WTC11 (cell line): Measurements from ENCODE around the gene STAT3. TPM values are rescaled to one million over a fixed set of nuclear protein-coding genes. Genes with fewer than 3 reads are reported as not detected.

ENCODE experiments used
- ATAC-seq: fragments of 200-7000 bp; cut with Tn5 transposase; 2 replicates; pipeline ENCODE4 v1.10.0; 2021; ENCODE audit warnings: mild to moderate bottlenecking, moderate library complexity
- CTCF ChIA-PET: fragments of 300-600 bp; sonication (Branson Sonifier 250); formaldehyde crosslinking; loops from one replicate; lab custom pipeline; 2021; ENCODE audit warnings: antibody characterized with exemption; lab: Charles Lee
- POLR2A ChIA-PET: fragments of 350-600 bp; sonication (Branson Sonifier 250); formaldehyde crosslinking; loops from one replicate; lab custom pipeline; 2021; ENCODE audit warnings: antibody characterized with exemption; lab: Charles Lee
- DNase-seq: peaks from one replicate; pipeline ENCODE4 v3.0.0; 2021; ENCODE audit warnings: low spot score
- H3K27ac Mint-ChIP-seq: 2 replicates; pipeline ENCODE4 v1.8.0; 2021; ENCODE audit warnings: mixed read lengths
- H3K27me3 Mint-ChIP-seq: 2 replicates; pipeline ENCODE4 v1.8.0; 2021; ENCODE audit warnings: low read depth, mild to moderate bottlenecking, moderate library complexity, mixed read lengths
- H3K36me3 Mint-ChIP-seq: 2 replicates; pipeline ENCODE4 v1.8.0; 2021; ENCODE audit warnings: mixed read lengths
- H3K4me1 Mint-ChIP-seq: 2 replicates; pipeline ENCODE4 v1.8.0; 2022; ENCODE audit warnings: mixed read lengths
- H3K4me3 Mint-ChIP-seq: 2 replicates; pipeline ENCODE4 v1.8.0; 2021; ENCODE audit warnings: mild to moderate bottlenecking, moderate library complexity, mixed read lengths
- H3K9me3 Mint-ChIP-seq: 2 replicates; pipeline ENCODE4 v1.8.0; 2021; ENCODE audit warnings: mixed read lengths
- ATF2 ChIP-seq: sonication (generic); formaldehyde crosslinking; IDR thresholded peaks from 2 replicates; pipeline ENCODE4 v1.8.1; 2022; ENCODE audit warnings: low read depth, missing genetic modification reagents, borderline replicate concordance
- CDX4 ChIP-seq: fragments of 250-450 bp; sonication (Bioruptor Pico); IDR thresholded peaks from 2 replicates; pipeline ENCODE4 v1.9.0; 2021; ENCODE audit warnings: moderate library complexity, mild to moderate bottlenecking, inconsistent platforms, borderline replicate concordance
- E2F1 ChIP-seq: sonication (generic); formaldehyde crosslinking; IDR thresholded peaks from 2 replicates; pipeline ENCODE4 v1.8.0; 2022; ENCODE audit warnings: mild to moderate bottlenecking, missing genetic modification reagents
- EMX1 ChIP-seq: fragments of 250-450 bp; sonication (Bioruptor Pico); IDR thresholded peaks from 2 replicates; pipeline ENCODE4 v1.8.0; 2021; ENCODE audit warnings: mild to moderate bottlenecking
- FOXJ3 ChIP-seq: sonication (generic); formaldehyde crosslinking; IDR thresholded peaks from 2 replicates; pipeline ENCODE4 v1.9.0; 2021; ENCODE audit warnings: missing genetic modification reagents, mild to moderate bottlenecking, borderline replicate concordance
- GTF2I ChIP-seq: fragments of 250-450 bp; sonication (Bioruptor Pico); conservative IDR thresholded peaks from 2 replicates; pipeline ENCODE4 v1.4.0; 2021; ENCODE audit warnings: mild to moderate bottlenecking
- IRF2 ChIP-seq: sonication (generic); formaldehyde crosslinking; IDR thresholded peaks from 2 replicates; pipeline ENCODE4 v1.8.0; 2022; ENCODE audit warnings: low read depth, missing genetic modification reagents, borderline replicate concordance
- KAT7 ChIP-seq: sonication (generic); formaldehyde crosslinking; IDR thresholded peaks from 2 replicates; pipeline ENCODE4 v1.8.1; 2023; ENCODE audit warnings: missing genetic modification reagents, mild to moderate bottlenecking, borderline replicate concordance
- MYBL2 ChIP-seq: sonication (generic); formaldehyde crosslinking; IDR thresholded peaks from 2 replicates; pipeline ENCODE4 v1.8.1; 2023; ENCODE audit warnings: mild to moderate bottlenecking, moderate library complexity, missing genetic modification reagents
- NFATC4 ChIP-seq: fragments of 250-450 bp; sonication (Bioruptor Pico); IDR thresholded peaks from 2 replicates; pipeline ENCODE4 v1.9.0; 2021; ENCODE audit warnings: mild to moderate bottlenecking
- NFYB ChIP-seq: sonication (generic); formaldehyde crosslinking; conservative IDR thresholded peaks from 2 replicates; pipeline ENCODE4 v1.8.0; 2022; ENCODE audit warnings: low read depth, missing genetic modification reagents
- NR3C1 ChIP-seq: sonication (generic); formaldehyde crosslinking; conservative IDR thresholded peaks from 2 replicates; pipeline ENCODE4 v1.8.1; 2023; ENCODE audit warnings: low read depth, mild to moderate bottlenecking, missing genetic modification reagents
- OVOL2 ChIP-seq: fragments of 250-450 bp; sonication (Bioruptor Pico); IDR thresholded peaks from 2 replicates; pipeline ENCODE4 v1.9.0; 2021; ENCODE audit warnings: mild to moderate bottlenecking, borderline replicate concordance
- TEAD1 ChIP-seq: sonication (generic); formaldehyde crosslinking; IDR thresholded peaks from 2 replicates; pipeline ENCODE4 v1.8.0; 2022; ENCODE audit warnings: mild to moderate bottlenecking, missing genetic modification reagents
- TEAD4 ChIP-seq: sonication (generic); formaldehyde crosslinking; IDR thresholded peaks from 2 replicates; pipeline ENCODE4 v1.8.0; 2022; ENCODE audit warnings: mild to moderate bottlenecking, missing genetic modification reagents
- USF1 ChIP-seq: sonication (generic); formaldehyde crosslinking; IDR thresholded peaks from 2 replicates; pipeline ENCODE4 v1.8.0; 2022; ENCODE audit warnings: mild to moderate bottlenecking, missing genetic modification reagents
- USF2 ChIP-seq: sonication (generic); formaldehyde crosslinking; IDR thresholded peaks from 2 replicates; pipeline ENCODE4 v1.8.1; 2023; ENCODE audit warnings: mild to moderate bottlenecking, missing genetic modification reagents, moderate library complexity
- ZNF219 ChIP-seq: sonication (generic); formaldehyde crosslinking; IDR thresholded peaks from 2 replicates; pipeline ENCODE4 v1.8.0; 2023; ENCODE audit warnings: missing genetic modification reagents, mild to moderate bottlenecking, borderline replicate concordance
- ZNF396 ChIP-seq: fragments of 250-450 bp; sonication (Bioruptor Pico); IDR thresholded peaks from 2 replicates; pipeline ENCODE4 v1.8.0; 2021; ENCODE audit warnings: mild to moderate bottlenecking, moderate library complexity, borderline replicate concordance
- ZNF532 ChIP-seq: fragments of 250-450 bp; sonication (Bioruptor Pico); IDR thresholded peaks from 2 replicates; pipeline ENCODE4 v1.9.0; 2021; ENCODE audit warnings: mild to moderate bottlenecking, borderline replicate concordance
- total RNA-seq: library from RNA; stranded (reverse); gene quantifications from 3 replicates; pipeline ENCODE4 v1.2.3, GENCODE V29; 2021

STAT3 gene
- total RNA-seq, 1 experiment from 2014 or later, result 98.0 TPM

- Mint-ChIP-seq H3K4me3 (no peak overlapping the region), H3K36me3 (peaks cover 39% of the 10 kb centered on the region), H3K9me3 (no peaks in the 10 kb centered on the region), H3K4me1 (peaks cover 26% of the 10 kb centered on the region), H3K27me3 (no peaks in the 10 kb centered on the region), H3K27ac (peak overlapping the region; percentile 81)
- no peak for ATAC-seq
- DNase-seq, result no peak
- POLR2A ChIA-PET, result interaction anchor here (0.5 to 1.0 kb wide), 2 partner anchors 16 to 18 kb away, joined by 3 read pairs; no protein-coding TSS in a partner anchor
- TF ChIP-seq ZNF396 (CRISPR knock-in tag) (no peak), KAT7 (CRISPR knock-in tag) (no peak), USF1 (CRISPR knock-in tag) (peak; percentile 63), NFATC4 (CRISPR knock-in tag) (no peak), USF2 (CRISPR knock-in tag) (peak; percentile 77)
- CTCF ChIA-PET, result interaction anchor here (1.4 kb wide), 1 partner anchor 58 kb away, joined by 5 read pairs; no protein-coding TSS in a partner anchor
Observed at GRCh38 chr17:42347606-42348005, 40.6 kb downstream of the STAT3 start.

- ATAC-seq (no peak), DNase-seq (no peak)
- H3K27ac Mint-ChIP-seq, result peak overlapping the region; percentile 81
- no peaks in the 10 kb centered on the region for H3K9me3 Mint-ChIP-seq
- H3K4me3 Mint-ChIP-seq, result no peak overlapping the region
- POLR2A ChIA-PET, result no interaction called here
- peaks cover 43% of the 10 kb centered on the region for H3K36me3 Mint-ChIP-seq
- H3K4me1 Mint-ChIP-seq, result peaks cover 26% of the 10 kb centered on the region
- TF ChIP-seq ZNF396 (CRISPR knock-in tag) (no peak), OVOL2 (no peak), IRF2 (CRISPR knock-in tag) (no peak), TEAD1 (no peak), TEAD4 (no peak), E2F1 (CRISPR knock-in tag) (no peak), NR3C1 (CRISPR knock-in tag) (no peak), CDX4 (CRISPR knock-in tag) (no peak), GTF2I (CRISPR knock-in tag) (no peak), EMX1 (CRISPR knock-in tag) (no peak), ZNF532 (CRISPR knock-in tag) (no peak), MYBL2 (CRISPR knock-in tag) (no peak), KAT7 (CRISPR knock-in tag) (no peak), FOXJ3 (no peak), ATF2 (CRISPR knock-in tag) (no peak), NFYB (no peak), ZNF219 (CRISPR knock-in tag) (no peak)
- CTCF ChIA-PET, result interaction anchor here (0.8 to 1.4 kb wide), 2 partner anchors 59 to 180 kb away, joined by 3 to 5 read pairs; no protein-coding TSS in a partner anchor
- H3K27me3 Mint-ChIP-seq, result no peaks in the 10 kb centered on the region
Observed at GRCh38 chr17:42347198-42347597, 41.0 kb downstream of the STAT3 start.
